ENCODE results near the gene C1QTNF6. TPM values are rescaled to one million over a fixed set of nuclear protein-coding genes. Genes with fewer than 3 reads are reported as not detected.
A peak's percentile ranks its signal among the peaks of the same experiment; 100 is the strongest.

The C1QTNF6 gene
- polyA plus RNA-seq, 2 of the 4 experiments (the other 2 are of a cell fraction), result 18.6 to 24.5 TPM

DNA sequence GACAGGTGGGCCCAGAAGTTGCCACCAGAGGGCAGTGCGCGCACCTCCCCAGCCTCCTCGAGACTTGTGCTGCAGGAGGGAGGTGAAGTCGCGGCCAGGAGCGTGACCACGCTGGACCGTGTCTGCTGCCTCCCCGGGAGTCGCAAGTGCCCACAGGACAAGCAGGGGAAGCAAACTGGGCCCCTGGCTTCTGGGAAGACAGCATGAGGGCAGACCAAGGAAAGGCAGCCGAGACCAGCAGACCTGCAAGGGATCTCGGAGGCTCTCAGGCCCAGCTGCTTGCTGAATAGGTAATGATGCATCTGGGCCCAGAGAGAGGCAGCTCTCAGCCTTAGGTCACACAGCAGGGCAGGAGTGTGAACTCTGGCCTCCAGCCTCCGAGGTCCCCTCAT, 21.4 kb downstream of the C1QTNF6 start:
- no peak for FAIRE-seq
- ChIA-PET CTCF (interaction anchor here (0.7 to 9.6 kb wide), 16 partner anchors 9 to 288 kb away, joined by 3 to 126 read pairs (median 6); partner anchors contain the start of gene C1QTNF6), POLR2A (interaction anchor here (1.0 to 1.3 kb wide), 2 partner anchors 21 to 33 kb away, joined by 3 read pairs; partner anchors contain the start of gene C1QTNF6)
- H3K4me1 ChIP-seq, result peaks cover 42% of the 10 kb centered on the region
- DNase-seq (ENCODE audit: low read depth in 1 of 2, low spot score in 1 of 2), result peak; percentile 84 to 91
- TF ChIP-seq PHF8 (IDR thresholded peaks at IDR 0.05; ENCODE audit: borderline replicate concordance, low read depth) (no peak), ZFP36 (IDR thresholded peaks at IDR 0.05; ENCODE audit: borderline replicate concordance, partially characterized antibody) (peak; percentile 81), CBX8 (IDR thresholded peaks at IDR 0.05) (no peak), RAD21 (conservative IDR thresholded peaks at IDR 0.05 in 1 of 2, IDR thresholded peaks at IDR 0.05 in 1 of 2) (peak; percentile 77 to 85), SMC3 (IDR thresholded peaks at IDR 0.05) (peak; percentile 91), HOXA7 (CRISPR knock-in tag; IDR thresholded peaks at IDR 0.05) (no peak)
- TF ChIP-seq, protein P1, sequence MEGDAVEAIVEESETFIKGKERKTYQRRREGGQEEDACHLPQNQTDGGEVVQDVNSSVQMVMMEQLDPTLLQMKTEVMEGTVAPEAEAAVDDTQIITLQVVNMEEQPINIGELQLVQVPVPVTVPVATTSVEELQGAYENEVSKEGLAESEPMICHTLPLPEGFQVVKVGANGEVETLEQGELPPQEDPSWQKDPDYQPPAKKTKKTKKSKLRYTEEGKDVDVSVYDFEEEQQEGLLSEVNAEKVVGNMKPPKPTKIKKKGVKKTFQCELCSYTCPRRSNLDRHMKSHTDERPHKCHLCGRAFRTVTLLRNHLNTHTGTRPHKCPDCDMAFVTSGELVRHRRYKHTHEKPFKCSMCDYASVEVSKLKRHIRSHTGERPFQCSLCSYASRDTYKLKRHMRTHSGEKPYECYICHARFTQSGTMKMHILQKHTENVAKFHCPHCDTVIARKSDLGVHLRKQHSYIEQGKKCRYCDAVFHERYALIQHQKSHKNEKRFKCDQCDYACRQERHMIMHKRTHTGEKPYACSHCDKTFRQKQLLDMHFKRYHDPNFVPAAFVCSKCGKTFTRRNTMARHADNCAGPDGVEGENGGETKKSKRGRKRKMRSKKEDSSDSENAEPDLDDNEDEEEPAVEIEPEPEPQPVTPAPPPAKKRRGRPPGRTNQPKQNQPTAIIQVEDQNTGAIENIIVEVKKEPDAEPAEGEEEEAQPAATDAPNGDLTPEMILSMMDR (IDR thresholded peaks at IDR 0.05), result peak; percentile 80
- TF ChIP-seq, protein P2, sequence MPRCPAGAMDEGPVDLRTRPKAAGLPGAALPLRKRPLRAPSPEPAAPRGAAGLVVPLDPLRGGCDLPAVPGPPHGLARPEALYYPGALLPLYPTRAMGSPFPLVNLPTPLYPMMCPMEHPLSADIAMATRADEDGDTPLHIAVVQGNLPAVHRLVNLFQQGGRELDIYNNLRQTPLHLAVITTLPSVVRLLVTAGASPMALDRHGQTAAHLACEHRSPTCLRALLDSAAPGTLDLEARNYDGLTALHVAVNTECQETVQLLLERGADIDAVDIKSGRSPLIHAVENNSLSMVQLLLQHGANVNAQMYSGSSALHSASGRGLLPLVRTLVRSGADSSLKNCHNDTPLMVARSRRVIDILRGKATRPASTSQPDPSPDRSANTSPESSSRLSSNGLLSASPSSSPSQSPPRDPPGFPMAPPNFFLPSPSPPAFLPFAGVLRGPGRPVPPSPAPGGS (IDR thresholded peaks at IDR 0.05), result no peak
- TF ChIP-seq, protein P3, sequence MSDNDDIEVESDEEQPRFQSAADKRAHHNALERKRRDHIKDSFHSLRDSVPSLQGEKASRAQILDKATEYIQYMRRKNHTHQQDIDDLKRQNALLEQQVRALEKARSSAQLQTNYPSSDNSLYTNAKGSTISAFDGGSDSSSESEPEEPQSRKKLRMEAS (IDR thresholded peaks at IDR 0.05), result peak; percentile 83
- TF ChIP-seq, protein P4, sequence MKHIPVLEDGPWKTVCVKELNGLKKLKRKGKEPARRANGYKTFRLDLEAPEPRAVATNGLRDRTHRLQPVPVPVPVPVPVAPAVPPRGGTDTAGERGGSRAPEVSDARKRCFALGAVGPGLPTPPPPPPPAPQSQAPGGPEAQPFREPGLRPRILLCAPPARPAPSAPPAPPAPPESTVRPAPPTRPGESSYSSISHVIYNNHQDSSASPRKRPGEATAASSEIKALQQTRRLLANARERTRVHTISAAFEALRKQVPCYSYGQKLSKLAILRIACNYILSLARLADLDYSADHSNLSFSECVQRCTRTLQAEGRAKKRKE (CRISPR knock-in tag; IDR thresholded peaks at IDR 0.05; ENCODE audit: low read depth), result no peak
- 3% methylated on average over 9 of the region's 13 CpGs for WGBS (ENCODE audit: missing lambda C conversion rate)
- 0 out of 3 replicates have a peak overlapping the region, but pooled peaks have one; percentile 4 for H3K4me3 ChIP-seq
- H3K4me2 ChIP-seq, result peak overlapping the region; percentile 65
- ATAC-seq, result peak; percentile 94 to 99
- peak overlapping the region; percentile 87 for H3K27ac ChIP-seq
- peaks cover under 1% of the 10 kb centered on the region; the same call in 1 of the 3 replicates for H3K9me3 ChIP-seq

DNA sequence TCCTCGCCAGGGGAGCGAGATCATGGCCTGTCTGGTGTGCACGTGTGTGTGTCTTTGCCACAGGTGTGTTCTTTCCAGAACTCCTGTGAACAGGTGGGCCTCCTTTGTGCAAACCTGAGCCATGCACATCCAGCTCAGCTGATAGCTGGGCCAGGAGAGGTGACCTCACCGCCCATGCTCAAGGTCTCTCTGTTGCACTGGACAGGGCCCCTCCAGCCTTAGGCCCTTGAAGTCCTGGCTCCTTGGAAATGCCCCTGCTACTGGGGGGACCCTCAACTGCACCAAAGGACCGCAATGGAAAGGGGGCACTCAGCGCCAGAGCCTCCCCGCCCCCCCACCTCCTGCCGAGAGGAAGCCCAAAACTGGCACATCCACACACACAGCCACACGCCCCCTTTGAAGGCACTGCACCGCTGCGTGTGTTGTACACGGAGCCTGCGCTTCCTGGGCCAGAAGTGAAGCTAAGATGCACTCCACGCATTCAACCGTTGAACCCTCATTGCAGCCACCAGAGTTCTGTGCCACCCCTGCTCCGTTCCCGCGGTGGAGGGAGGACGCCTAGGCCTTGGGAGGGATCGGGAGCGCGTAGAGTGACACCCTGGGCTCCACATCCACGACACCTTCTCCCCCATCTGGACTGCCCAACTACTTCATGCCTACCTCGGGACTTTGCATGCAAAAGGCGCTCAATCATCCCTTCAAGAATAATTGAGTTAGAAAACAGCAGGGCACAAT, 21.9 kb downstream of the C1QTNF6 start:
- ATAC-seq (peak; percentile 15 to 36; a peak in 3 of 6 replicates), DNase-seq (ENCODE audit: low read depth in 1 of 2, low spot score in 1 of 2) (no peak), FAIRE-seq (no peak)
- Histone ChIP-seq H3K27ac (peak overlapping the region; percentile 87), H3K4me2 (peak overlapping the region; percentile 65), H3K9me3 (peaks cover 5% of the 10 kb centered on the region; the same call in 1 of the 3 replicates), H3K4me3 (no peak overlapping the region), H3K4me1 (peaks cover 42% of the 10 kb centered on the region)
- TF ChIP-seq EP300 (IDR thresholded peaks at IDR 0.05) (no peak), KDM1A (IDR thresholded peaks at IDR 0.05; ENCODE audit: low read depth) (no peak), HOXA7 (CRISPR knock-in tag; IDR thresholded peaks at IDR 0.05) (no peak), CEBPB (IDR thresholded peaks at IDR 0.05) (no peak), BHLHE40 (IDR thresholded peaks at IDR 0.05; ENCODE audit: low read depth, low read length) (no peak), JUNB (IDR thresholded peaks at IDR 0.05) (no peak), ZNF302 (CRISPR knock-in tag; IDR thresholded peaks at IDR 0.05) (no peak), PHF8 (IDR thresholded peaks at IDR 0.05; ENCODE audit: borderline replicate concordance, low read depth) (no peak)
- TF ChIP-seq, protein P5, sequence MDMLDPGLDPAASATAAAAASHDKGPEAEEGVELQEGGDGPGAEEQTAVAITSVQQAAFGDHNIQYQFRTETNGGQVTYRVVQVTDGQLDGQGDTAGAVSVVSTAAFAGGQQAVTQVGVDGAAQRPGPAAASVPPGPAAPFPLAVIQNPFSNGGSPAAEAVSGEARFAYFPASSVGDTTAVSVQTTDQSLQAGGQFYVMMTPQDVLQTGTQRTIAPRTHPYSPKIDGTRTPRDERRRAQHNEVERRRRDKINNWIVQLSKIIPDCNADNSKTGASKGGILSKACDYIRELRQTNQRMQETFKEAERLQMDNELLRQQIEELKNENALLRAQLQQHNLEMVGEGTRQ (IDR thresholded peaks at IDR 0.05), result no peak
- TF ChIP-seq, protein P2 (IDR thresholded peaks at IDR 0.05), result no peak
- TF ChIP-seq, protein P3 (IDR thresholded peaks at IDR 0.05), result no peak
- ChIA-PET POLR2A (interaction anchor here (1.0 to 1.3 kb wide), 2 partner anchors 22 to 33 kb away, joined by 3 read pairs; partner anchors contain the start of gene C1QTNF6), CTCF (interaction anchor here (0.7 to 9.6 kb wide), 21 partner anchors 9 to 289 kb away, joined by 3 to 126 read pairs (median 4); no protein-coding TSS in a partner anchor)
- WGBS (ENCODE audit: missing lambda C conversion rate), result 70% methylated on average over 12 of the region's 25 CpGs

All from A549 (cell line).